SU-DHL-6 (cell line): ENCODE data around the gene GOLGB1.

Source experiments
- H2AFZ ChIP-seq: fragments of 200-600 bp; sonication (generic); 2 replicates; pipeline ENCODE4 v1.6.1; 2014; ENCODE audit warnings: low read depth, mild to moderate bottlenecking, moderate library complexity, mixed read lengths, antibody characterized with exemption, low read length; ENCODE audit not compliant: severe bottlenecking
- H3F3A ChIP-seq: fragments of 200-600 bp; shearing (Covaris generic); 2 replicates; pipeline ENCODE4 v1.6.0; 2016; ENCODE audit warnings: antibody characterized with exemption, mild to moderate bottlenecking; ENCODE audit not compliant: insufficient read depth
- H3K27ac ChIP-seq: fragments of 200-600 bp; sonication (generic); 2 replicates; pipeline ENCODE4 v1.5.1; 2016; ENCODE audit warnings: low read depth, mild to moderate bottlenecking, low read length, moderate library complexity, mixed read lengths
- H3K27me3 ChIP-seq: fragments of 200-600 bp; sonication (generic), shearing (Covaris generic); 2 replicates; pipeline ENCODE4 v1.6.0; 2014; ENCODE audit warnings: mild to moderate bottlenecking, low read length
- H3K36me3 ChIP-seq: fragments of 200-600 bp; sonication (generic); 2 replicates; pipeline ENCODE4 v1.6.1; 2014; ENCODE audit warnings: mild to moderate bottlenecking, low read length, mixed read lengths
- H3K4me2 ChIP-seq: fragments of 300-600, 200-600 bp; shearing (Covaris generic), sonication (generic); 2 replicates; pipeline ENCODE4 v1.6.0; 2014; ENCODE audit warnings: low read length, low read depth, mild to moderate bottlenecking; ENCODE audit not compliant: poor library complexity, severe bottlenecking
- H3K4me3 ChIP-seq: fragments of 200-600 bp; sonication (generic); 2 replicates; pipeline ENCODE4 v1.5.1; 2014; ENCODE audit warnings: antibody characterized with exemption, low read length, mild to moderate bottlenecking, mixed read lengths; ENCODE audit not compliant: insufficient read depth, poor library complexity, severe bottlenecking
- H3K79me2 ChIP-seq: fragments of 200-600 bp; sonication (generic); 2 replicates; pipeline ENCODE4 v1.6.1; 2014; ENCODE audit warnings: mild to moderate bottlenecking, low read length, moderate library complexity; ENCODE audit not compliant: insufficient read depth
- H3K9ac ChIP-seq: fragments of 200-600 bp; sonication (generic); 2 replicates; pipeline ENCODE4 v1.7.0; 2014; ENCODE audit warnings: mild to moderate bottlenecking, low read length
- H3K9me2 ChIP-seq: fragments of 200-600 bp; sonication (generic); replicated peaks from 2 replicates; pipeline ENCODE4 v1.6.1; 2014; ENCODE audit warnings: low read length; ENCODE audit not compliant: insufficient read depth
- H3K9me3 ChIP-seq: fragments of 200-600 bp; sonication (generic); 2 replicates; pipeline ENCODE4 v1.6.1; 2014; ENCODE audit warnings: low read length, mixed read lengths; ENCODE audit not compliant: insufficient read depth
- H4K20me1 ChIP-seq: fragments of 200-600 bp; sonication (generic); 2 replicates; pipeline ENCODE4 v1.6.1; 2014; ENCODE audit warnings: low read depth, mild to moderate bottlenecking, antibody characterized with exemption, low read length, moderate library complexity, mixed read lengths
- EZH2phosphoT487 ChIP-seq: fragments of 200-600 bp; sonication (generic), shearing (Covaris generic); conservative IDR thresholded peaks from 2 replicates; pipeline ENCODE4 v1.6.1; 2018; ENCODE audit warnings: mild to moderate bottlenecking, antibody characterized with exemption, low read length, moderate library complexity, mixed read lengths
- TF ChIP-seq, protein P1 (sequence below): fragments of 200-600 bp; sonication (generic); IDR thresholded peaks from one replicate; pipeline ENCODE4 v1.5.1; 2017; ENCODE audit warnings: antibody characterized with exemption, mild to moderate bottlenecking, low read length, moderate library complexity; ENCODE audit not compliant: insufficient read depth, poor library complexity, severe bottlenecking

Gene GOLGB1

DNA sequence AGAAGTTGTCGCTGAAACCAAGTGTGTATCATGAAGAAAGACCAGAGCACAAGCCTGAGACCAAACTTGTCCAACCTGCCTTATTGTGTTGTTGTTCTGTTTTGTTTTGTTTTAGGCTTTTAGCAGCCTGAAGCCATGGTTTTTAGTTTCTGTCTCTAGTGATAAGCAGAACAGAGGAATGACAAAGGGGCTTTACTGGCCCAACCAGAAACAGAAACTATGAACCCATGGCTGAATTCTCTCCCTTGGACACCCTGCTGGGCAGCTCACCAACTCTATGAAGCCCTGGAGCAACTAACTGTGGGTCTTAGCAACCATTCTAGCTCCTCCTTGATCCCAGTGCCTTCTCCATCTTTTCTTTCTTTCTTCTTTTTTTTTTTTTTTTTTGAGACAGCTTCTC, 119.2 kb downstream of the GOLGB1 start:
- TF ChIP-seq EZH2phosphoT487 = no peak
- TF ChIP-seq, protein P1, sequence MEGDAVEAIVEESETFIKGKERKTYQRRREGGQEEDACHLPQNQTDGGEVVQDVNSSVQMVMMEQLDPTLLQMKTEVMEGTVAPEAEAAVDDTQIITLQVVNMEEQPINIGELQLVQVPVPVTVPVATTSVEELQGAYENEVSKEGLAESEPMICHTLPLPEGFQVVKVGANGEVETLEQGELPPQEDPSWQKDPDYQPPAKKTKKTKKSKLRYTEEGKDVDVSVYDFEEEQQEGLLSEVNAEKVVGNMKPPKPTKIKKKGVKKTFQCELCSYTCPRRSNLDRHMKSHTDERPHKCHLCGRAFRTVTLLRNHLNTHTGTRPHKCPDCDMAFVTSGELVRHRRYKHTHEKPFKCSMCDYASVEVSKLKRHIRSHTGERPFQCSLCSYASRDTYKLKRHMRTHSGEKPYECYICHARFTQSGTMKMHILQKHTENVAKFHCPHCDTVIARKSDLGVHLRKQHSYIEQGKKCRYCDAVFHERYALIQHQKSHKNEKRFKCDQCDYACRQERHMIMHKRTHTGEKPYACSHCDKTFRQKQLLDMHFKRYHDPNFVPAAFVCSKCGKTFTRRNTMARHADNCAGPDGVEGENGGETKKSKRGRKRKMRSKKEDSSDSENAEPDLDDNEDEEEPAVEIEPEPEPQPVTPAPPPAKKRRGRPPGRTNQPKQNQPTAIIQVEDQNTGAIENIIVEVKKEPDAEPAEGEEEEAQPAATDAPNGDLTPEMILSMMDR = no peak
- no peaks in the 10 kb centered on the region for H3K9me3 ChIP-seq
- no peaks in the 10 kb centered on the region for H3K27me3 ChIP-seq
- no peak overlapping the region for H2AFZ ChIP-seq
- no peaks in the 10 kb centered on the region for H4K20me1 ChIP-seq
- no peak overlapping the region for H3K9ac ChIP-seq
- no peak overlapping the region for H3K4me2 ChIP-seq
- H3K36me3 ChIP-seq = no peaks in the 10 kb centered on the region
- H3K79me2 ChIP-seq = no peaks in the 10 kb centered on the region
- H3K27ac ChIP-seq = no peak overlapping the region
- no peaks in the 10 kb centered on the region for H3K9me2 ChIP-seq
- H3K4me3 ChIP-seq = no peak overlapping the region
- H3F3A ChIP-seq = no peaks in the 10 kb centered on the region

DNA sequence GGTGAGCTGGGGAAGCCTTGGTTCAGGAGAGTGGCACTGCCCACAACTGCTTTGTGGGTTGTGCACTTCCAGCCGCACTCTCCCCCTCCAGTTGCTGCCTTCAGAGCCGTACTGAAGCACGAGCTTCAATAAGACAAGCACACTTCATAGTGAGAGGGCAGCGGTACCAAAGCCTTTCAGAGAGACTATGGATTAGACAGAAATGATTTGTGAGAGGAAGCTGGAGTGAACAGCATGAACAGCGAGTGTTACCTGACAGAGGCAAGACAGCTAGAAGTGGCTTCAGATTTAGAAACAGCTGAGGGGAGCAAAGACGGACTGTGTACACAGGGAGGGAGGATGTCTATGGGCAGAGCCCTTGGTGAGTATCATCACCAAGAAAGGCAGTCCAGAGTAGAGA, 119.9 kb downstream of the GOLGB1 start:
- TF ChIP-seq, protein P1 = no peak
- TF ChIP-seq EZH2phosphoT487 = no peak
- Histone ChIP-seq H3K36me3 (no peaks in the 10 kb centered on the region), H2AFZ (no peak overlapping the region)

DNA sequence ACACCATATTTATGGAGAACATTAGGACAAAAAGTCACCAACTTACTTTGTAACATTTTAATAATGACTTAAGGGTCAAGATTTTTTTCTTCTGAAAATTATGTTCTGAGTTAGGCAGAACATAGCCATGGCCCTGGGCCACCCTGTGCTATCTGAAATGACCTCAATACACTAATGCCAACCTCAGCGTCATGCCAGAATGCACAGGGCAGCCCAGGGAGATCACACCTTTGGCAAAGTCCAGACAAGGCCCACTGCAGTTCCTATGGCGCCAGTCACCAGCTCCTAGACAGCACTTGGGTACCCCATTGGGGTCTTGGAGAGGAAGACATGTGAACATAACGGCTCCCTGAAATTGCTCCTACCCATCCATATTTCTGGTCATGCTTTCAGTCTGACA, 121.9 kb downstream of the GOLGB1 start:
- no peaks in the 10 kb centered on the region for H4K20me1 ChIP-seq
- H3K4me2 ChIP-seq = no peak overlapping the region
- H3F3A ChIP-seq = no peaks in the 10 kb centered on the region
- no peak overlapping the region for H3K4me3 ChIP-seq
- H3K79me2 ChIP-seq = no peaks in the 10 kb centered on the region
- no peak overlapping the region for H3K9ac ChIP-seq
- no peak overlapping the region for H3K27ac ChIP-seq
- H3K9me3 ChIP-seq = no peaks in the 10 kb centered on the region
- TF ChIP-seq, protein P1 = no peak
- TF ChIP-seq EZH2phosphoT487 = no peak
- no peaks in the 10 kb centered on the region for H3K36me3 ChIP-seq
- H3K27me3 ChIP-seq = no peaks in the 10 kb centered on the region
- no peak overlapping the region for H2AFZ ChIP-seq
- H3K9me2 ChIP-seq = no peaks in the 10 kb centered on the region

More for the DNA sequence above, 119.9 kb downstream of the GOLGB1 start:
- Histone ChIP-seq H3K4me2 (no peak overlapping the region), H3F3A (no peaks in the 10 kb centered on the region), H3K27ac (no peak overlapping the region), H3K79me2 (no peaks in the 10 kb centered on the region), H3K9me2 (no peaks in the 10 kb centered on the region), H3K4me3 (no peak overlapping the region), H3K9me3 (no peaks in the 10 kb centered on the region), H3K9ac (no peak overlapping the region), H4K20me1 (no peaks in the 10 kb centered on the region), H3K27me3 (no peaks in the 10 kb centered on the region)

DNA sequence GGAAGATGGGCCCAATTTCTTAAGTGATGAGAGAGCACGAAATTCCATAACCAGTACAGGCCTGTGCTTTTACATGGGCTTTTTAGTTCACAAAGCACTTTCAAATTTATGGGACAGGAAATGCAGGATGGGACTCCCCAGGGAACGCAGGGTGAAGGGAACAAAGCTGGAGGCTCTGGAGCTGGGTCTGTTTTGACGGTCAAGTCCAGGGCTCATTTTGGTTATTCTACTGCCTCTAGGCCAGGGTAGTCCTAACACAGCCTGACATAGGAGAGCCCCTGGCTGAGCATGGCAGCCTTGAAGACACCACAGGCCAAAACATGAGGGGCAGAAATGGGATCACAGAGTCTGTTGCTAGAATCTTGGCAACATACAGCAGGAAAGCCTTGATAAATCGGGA, 122.3 kb downstream of the GOLGB1 start:
- Histone ChIP-seq H2AFZ (no peak overlapping the region), H3K27me3 (no peaks in the 10 kb centered on the region), H4K20me1 (no peaks in the 10 kb centered on the region), H3K36me3 (no peaks in the 10 kb centered on the region), H3K9me3 (no peaks in the 10 kb centered on the region), H3K27ac (no peak overlapping the region), H3K4me2 (no peak overlapping the region), H3K9ac (no peak overlapping the region), H3K4me3 (no peak overlapping the region), H3F3A (no peaks in the 10 kb centered on the region), H3K9me2 (no peaks in the 10 kb centered on the region), H3K79me2 (no peaks in the 10 kb centered on the region)
- TF ChIP-seq, protein P1 = no peak
- TF ChIP-seq EZH2phosphoT487 = no peak
